CD4-positive, alpha-beta T cell (primary cell): ENCODE results near the gene PWWP2B. TPM values are rescaled to one million over a fixed set of nuclear protein-coding genes. Genes with fewer than 3 reads are reported as not detected.
A peak's percentile ranks its signal among the peaks of the same experiment; 100 is the strongest.

ENCODE experiments used
- ATAC-seq: fragments of 200-7000 bp; cut with Tn5 transposase; one replicate; pipeline ENCODE4 v1.10.0; 2022; ENCODE audit warnings: mild to moderate bottlenecking; ENCODE audit not compliant: poor library complexity
- CTCF ChIA-PET: fragments of 350-600 bp; sonication (Branson Sonifier 250); formaldehyde crosslinking; loops from one replicate; lab custom pipeline; 2021; ENCODE audit warnings: antibody characterized with exemption, inconsistent platforms; lab: Charles Lee
- POLR2A ChIA-PET: fragments of 350-600 bp; sonication (Branson Sonifier 250); formaldehyde crosslinking; loops from one replicate; lab custom pipeline; 2021; ENCODE audit warnings: antibody characterized with exemption, inconsistent platforms; lab: Charles Lee
- DNase-seq, 14 experiments: peaks; one replicate each; pipeline ENCODE4 v3.0.0-alpha.2; 2013 to 2020; ENCODE audit warnings: mixed read lengths in 2 of 14
- H3K27ac ChIP-seq, 2 donors: one replicate each; pipeline versions ENCODE4 v1.5.1 to v1.7.0; 2013; ENCODE audit warnings: low read length in 2 of 2, low read depth in 1 of 2, mild to moderate bottlenecking in 1 of 2
- H3K27me3 ChIP-seq, 2 experiments: 1 replicate in 1 of 2; 2 replicates in 1 of 2; pipeline versions ENCODE4 v1.6.1 to v1.7.0; 2013; ENCODE audit warnings: low read length in 2 of 2, control low read depth in 1 of 2, mild to moderate bottlenecking in 1 of 2, moderate library complexity in 1 of 2; ENCODE audit not compliant: insufficient read depth in 2 of 2, control insufficient read depth in 1 of 2
- H3K36me3 ChIP-seq: one replicate; pipeline ENCODE4 v1.6.1; 2013; ENCODE audit warnings: low read length, control low read depth; ENCODE audit not compliant: insufficient read depth
- H3K4me1 ChIP-seq: one replicate; pipeline ENCODE4 v1.6.1; 2013; ENCODE audit warnings: low read length, control low read depth; ENCODE audit not compliant: insufficient read depth
- H3K4me3 ChIP-seq: one replicate; pipeline ENCODE4 v1.5.1; 2013; ENCODE audit warnings: mild to moderate bottlenecking, low read length, moderate library complexity
- H3K9me3 ChIP-seq, 2 experiments: 1 replicate in 1 of 2; 2 replicates in 1 of 2; pipeline versions ENCODE4 v1.6.1 to v1.7.0; 2013; ENCODE audit warnings: low read length in 2 of 2, mild to moderate bottlenecking in 2 of 2, control low read depth in 1 of 2, moderate library complexity in 1 of 2; ENCODE audit not compliant: control insufficient read depth in 1 of 2, insufficient read depth in 1 of 2
- H3K27ac Mint-ChIP-seq: one replicate; pipeline ENCODE4 v1.8.0; 2020; ENCODE audit warnings: mixed read lengths
- H3K27me3 Mint-ChIP-seq: one replicate; pipeline ENCODE4 v1.8.0; 2021; ENCODE audit warnings: mixed read lengths
- H3K36me3 Mint-ChIP-seq: one replicate; pipeline ENCODE4 v1.8.0; 2021; ENCODE audit warnings: low read depth, mixed read lengths
- H3K4me1 Mint-ChIP-seq: one replicate; pipeline ENCODE4 v1.8.0; 2021; ENCODE audit warnings: low read depth, mixed read lengths
- H3K4me3 Mint-ChIP-seq: one replicate; pipeline ENCODE4 v1.8.0; 2020; ENCODE audit warnings: mild to moderate bottlenecking, mixed read lengths
- H3K9me3 Mint-ChIP-seq: one replicate; pipeline ENCODE4 v1.8.0; 2020; ENCODE audit warnings: mixed read lengths
- intact Hi-C, 2 experiments: fragments of 100-400 bp; cut with DNase I in 1 of 2; cut with micrococcal nuclease in 1 of 2; formaldehyde crosslinking; loops; one replicate each; pipeline versions ENCODE4 v1.15.1 to v1.9.0; 2023 to 2025; cut with DNase I, micrococcal nuclease
- total RNA-seq, 174 experiments: library from RNA in 2 of 174; stranded (reverse) in 2 of 174; gene quantifications; one replicate each; pipeline ENCODE4 v1.2.3 and lab custom pipeline; 2021 to 2026
- TF ChIP-seq, protein P1 (sequence below): fragments of 200-600 bp; IDR thresholded peaks from one replicate; pipeline ENCODE4 v1.8.0; 2022; ENCODE audit warnings: antibody characterized with exemption, mild to moderate bottlenecking

Gene PWWP2B
- total RNA-seq, 2 experiments from 2014 or later, result 19.2 to 19.6 TPM

DNA sequence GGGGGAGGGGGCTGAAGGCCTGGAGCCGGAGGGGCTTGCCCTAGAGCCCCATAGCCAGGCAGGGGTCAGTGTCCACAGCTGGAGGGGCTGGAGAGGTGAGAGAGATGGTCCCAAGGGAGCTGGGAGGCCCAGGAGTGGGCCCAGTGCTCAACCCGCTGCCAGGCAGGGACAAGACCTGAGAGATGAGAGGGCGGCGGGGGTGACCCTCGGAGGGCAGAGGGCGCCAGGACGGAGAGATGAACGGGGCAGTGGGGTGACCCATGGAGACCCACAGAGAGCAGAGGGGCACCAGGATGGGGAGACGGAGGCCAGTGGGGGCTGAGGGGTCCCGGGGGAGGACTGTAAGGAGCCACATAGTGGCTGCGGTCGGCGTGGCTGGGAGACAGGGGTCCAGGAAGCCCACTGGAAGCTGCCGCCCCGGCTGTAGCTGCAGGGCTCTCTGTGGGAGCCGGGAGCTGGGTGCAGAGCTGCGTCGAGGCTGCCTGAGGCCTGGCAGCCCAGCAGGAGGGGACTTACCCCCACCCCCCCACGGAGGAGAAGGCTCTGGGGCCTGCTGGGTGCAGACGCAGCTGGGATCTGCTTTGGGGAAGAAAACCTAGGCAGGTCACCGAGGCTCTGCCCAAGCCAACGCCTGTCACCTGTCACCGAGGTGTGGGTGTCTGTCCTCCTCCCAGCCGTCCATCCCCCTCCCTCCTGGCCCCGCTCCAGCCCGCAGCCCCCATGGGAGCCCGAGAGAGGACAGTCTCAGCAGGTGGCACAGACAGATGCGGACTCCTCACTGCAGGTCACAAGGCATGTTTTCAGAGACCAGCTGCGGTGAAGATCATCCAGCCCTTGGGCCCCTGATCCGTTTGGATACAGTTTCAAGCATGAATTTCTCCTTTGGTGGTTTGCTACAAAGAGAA lies 25.1 kb downstream of the PWWP2B start:
- H3K27ac Mint-ChIP-seq, result peak overlapping the region; percentile 76
- ATAC-seq, result no peak
- H3K4me3 ChIP-seq, result peak overlapping the region; percentile 3
- DNase-seq, result no peak
- H3K4me1 ChIP-seq, result peaks cover 42% of the 10 kb centered on the region
- intact Hi-C loops, result no loop called here
- peak overlapping the region in 1 of 2 donors; percentile 44 for H3K27ac ChIP-seq
- peaks cover 23% of the 10 kb centered on the region for H3K4me1 Mint-ChIP-seq
- peak overlapping the region; percentile 46 for H3K4me3 Mint-ChIP-seq
- H3K27me3 Mint-ChIP-seq, result no peaks in the 10 kb centered on the region
- TF ChIP-seq, protein P1, sequence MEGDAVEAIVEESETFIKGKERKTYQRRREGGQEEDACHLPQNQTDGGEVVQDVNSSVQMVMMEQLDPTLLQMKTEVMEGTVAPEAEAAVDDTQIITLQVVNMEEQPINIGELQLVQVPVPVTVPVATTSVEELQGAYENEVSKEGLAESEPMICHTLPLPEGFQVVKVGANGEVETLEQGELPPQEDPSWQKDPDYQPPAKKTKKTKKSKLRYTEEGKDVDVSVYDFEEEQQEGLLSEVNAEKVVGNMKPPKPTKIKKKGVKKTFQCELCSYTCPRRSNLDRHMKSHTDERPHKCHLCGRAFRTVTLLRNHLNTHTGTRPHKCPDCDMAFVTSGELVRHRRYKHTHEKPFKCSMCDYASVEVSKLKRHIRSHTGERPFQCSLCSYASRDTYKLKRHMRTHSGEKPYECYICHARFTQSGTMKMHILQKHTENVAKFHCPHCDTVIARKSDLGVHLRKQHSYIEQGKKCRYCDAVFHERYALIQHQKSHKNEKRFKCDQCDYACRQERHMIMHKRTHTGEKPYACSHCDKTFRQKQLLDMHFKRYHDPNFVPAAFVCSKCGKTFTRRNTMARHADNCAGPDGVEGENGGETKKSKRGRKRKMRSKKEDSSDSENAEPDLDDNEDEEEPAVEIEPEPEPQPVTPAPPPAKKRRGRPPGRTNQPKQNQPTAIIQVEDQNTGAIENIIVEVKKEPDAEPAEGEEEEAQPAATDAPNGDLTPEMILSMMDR, result no peak
- H3K27me3 ChIP-seq, result no peaks in the 10 kb centered on the region
- no peaks in the 10 kb centered on the region for H3K36me3 Mint-ChIP-seq
- CTCF ChIA-PET, result interaction anchor here (1.2 kb wide), 1 partner anchor 21 kb away, joined by 3 read pairs; no protein-coding TSS in a partner anchor
- H3K9me3 Mint-ChIP-seq, result no peaks in the 10 kb centered on the region
- H3K9me3 ChIP-seq, result peaks cover 0 to 10% of the 10 kb centered on the region in 2 experiments
- POLR2A ChIA-PET, result interaction anchor here (1.0 kb wide), 1 partner anchor 12 kb away, joined by 3 read pairs; no protein-coding TSS in a partner anchor
- peaks cover 3% of the 10 kb centered on the region for H3K36me3 ChIP-seq

DNA sequence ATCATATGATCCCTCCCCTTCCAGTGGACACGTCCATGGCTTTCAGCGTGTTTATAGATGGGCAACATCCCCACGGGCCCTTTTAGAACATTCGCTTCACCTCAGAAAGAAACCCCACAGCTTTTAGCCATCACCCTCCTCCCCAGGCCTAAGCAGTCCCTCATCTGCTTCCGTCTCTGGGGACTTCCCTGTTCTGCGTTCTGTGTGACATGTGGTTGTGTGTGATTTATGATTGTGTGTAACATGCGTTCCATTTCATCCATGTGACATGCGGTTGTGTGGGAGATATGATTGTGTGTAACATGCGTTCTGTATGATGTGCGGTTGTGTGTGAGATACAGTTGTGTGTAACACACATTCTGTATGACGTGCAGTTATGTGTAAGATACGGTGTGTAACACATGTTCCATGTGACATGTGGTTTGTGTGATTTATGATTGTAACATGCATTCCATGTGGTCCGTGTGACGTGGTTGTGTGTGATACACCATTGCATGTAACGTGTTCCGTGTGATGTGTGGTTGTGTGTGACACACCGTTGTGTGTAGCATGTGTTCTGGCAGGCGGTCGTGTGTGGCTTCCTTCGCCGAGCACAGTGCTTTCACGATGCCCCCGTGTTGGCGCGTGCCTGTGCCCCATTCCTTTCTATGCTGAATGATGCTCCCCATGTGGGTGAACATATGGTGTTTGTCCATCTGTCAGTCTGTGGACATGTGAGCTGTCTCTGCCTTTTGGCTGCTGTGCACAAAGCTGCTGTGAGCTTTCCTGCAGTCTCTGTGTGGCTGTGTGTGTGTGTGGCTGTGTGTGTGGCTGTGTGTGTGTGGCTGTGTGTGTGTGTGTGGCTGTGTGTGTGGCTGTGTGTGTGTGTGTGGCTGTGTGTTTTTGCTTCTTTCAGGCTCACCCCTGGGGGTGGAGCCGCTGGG lies 26.2 kb downstream of the PWWP2B start:
- peak; percentile 43 for ATAC-seq
- intact Hi-C loops, result no loop called here
- H3K9me3 Mint-ChIP-seq, result no peaks in the 10 kb centered on the region

More for the DNA sequence above, 26.2 kb downstream of the PWWP2B start:
- TF ChIP-seq, protein P1, result no peak
- ChIA-PET POLR2A (interaction anchor here (1.0 kb wide), 1 partner anchor 11 kb away, joined by 3 read pairs; no protein-coding TSS in a partner anchor), CTCF (no interaction called here)
- Mint-ChIP-seq H3K27ac (peak overlapping the region; percentile 76), H3K4me1 (peaks cover 23% of the 10 kb centered on the region), H3K27me3 (no peaks in the 10 kb centered on the region), H3K4me3 (no peak overlapping the region), H3K36me3 (no peaks in the 10 kb centered on the region)
- Histone ChIP-seq H3K27me3 (no peaks in the 10 kb centered on the region), H3K4me3 (no peak overlapping the region), H3K27ac (no peak overlapping the region), H3K36me3 (no peaks in the 10 kb centered on the region), H3K9me3 (peaks cover 0 to 10% of the 10 kb centered on the region in 2 experiments), H3K4me1 (peaks cover 42% of the 10 kb centered on the region)
- DNase-seq, result peak in 2 of 14 experiments; percentile 52 to 57
